ENCODE measurements around the gene LPCAT2. TPM values are rescaled to one million over a fixed set of nuclear protein-coding genes. Genes with fewer than 3 reads are reported as not detected.

Gene LPCAT2
- total and polyA plus RNA-seq, 2 of the 13 experiments (the other 11 are each of a cell fraction or from before 2014, with no cell fraction given) = 9.9 to 17.6 TPM

DNA sequence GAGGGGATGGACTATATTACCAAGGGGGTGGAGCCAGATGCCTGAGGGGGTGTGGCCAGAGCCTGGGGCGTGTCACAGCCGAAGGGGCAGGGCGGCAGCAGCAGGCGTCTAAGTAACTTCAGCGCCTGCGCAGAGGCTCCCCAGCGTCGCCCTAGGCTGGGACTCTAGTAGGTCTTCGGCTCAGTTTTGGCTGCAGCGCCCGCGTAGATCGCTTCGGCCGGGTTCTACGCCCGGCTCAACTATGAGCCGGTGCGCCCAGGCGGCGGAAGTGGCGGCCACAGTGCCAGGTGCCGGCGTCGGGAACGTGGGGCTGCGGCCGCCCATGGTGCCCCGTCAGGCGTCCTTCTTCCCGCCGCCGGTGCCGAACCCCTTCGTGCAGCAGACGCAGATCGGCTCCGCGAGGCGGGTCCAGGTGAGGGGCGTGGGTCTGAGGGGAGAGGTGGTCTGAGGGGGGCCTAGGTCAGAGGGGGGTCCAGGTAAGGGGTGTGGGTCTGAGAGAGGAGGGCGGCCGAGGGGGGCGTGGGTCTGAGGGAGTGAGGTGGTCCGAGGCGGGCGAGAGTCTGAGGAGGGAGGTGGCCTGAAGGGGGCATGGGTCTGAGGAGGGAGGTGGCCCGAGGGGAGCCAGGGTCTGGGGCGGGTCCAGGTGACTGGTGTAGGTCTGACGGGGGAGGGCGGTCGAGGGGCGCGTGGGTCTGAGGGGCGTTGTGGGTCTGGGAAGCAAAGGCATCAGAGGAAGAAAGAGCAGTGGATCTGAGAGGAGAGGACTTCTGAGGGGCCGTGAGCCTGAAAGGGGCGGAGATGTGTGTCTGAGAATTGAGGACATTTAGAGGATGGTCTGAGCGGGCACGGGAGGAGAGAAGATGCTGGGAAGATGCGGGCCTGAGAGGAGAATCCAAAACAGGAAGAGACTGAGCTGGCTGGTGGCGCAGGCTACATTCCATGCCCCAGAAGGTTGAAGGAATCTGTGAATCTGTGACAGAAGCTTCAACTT, at the start of gene LPCAT2 (continued):
- TF ChIP-seq, protein P1, sequence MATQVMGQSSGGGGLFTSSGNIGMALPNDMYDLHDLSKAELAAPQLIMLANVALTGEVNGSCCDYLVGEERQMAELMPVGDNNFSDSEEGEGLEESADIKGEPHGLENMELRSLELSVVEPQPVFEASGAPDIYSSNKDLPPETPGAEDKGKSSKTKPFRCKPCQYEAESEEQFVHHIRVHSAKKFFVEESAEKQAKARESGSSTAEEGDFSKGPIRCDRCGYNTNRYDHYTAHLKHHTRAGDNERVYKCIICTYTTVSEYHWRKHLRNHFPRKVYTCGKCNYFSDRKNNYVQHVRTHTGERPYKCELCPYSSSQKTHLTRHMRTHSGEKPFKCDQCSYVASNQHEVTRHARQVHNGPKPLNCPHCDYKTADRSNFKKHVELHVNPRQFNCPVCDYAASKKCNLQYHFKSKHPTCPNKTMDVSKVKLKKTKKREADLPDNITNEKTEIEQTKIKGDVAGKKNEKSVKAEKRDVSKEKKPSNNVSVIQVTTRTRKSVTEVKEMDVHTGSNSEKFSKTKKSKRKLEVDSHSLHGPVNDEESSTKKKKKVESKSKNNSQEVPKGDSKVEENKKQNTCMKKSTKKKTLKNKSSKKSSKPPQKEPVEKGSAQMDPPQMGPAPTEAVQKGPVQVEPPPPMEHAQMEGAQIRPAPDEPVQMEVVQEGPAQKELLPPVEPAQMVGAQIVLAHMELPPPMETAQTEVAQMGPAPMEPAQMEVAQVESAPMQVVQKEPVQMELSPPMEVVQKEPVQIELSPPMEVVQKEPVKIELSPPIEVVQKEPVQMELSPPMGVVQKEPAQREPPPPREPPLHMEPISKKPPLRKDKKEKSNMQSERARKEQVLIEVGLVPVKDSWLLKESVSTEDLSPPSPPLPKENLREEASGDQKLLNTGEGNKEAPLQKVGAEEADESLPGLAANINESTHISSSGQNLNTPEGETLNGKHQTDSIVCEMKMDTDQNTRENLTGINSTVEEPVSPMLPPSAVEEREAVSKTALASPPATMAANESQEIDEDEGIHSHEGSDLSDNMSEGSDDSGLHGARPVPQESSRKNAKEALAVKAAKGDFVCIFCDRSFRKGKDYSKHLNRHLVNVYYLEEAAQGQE (IDR thresholded peaks at IDR 0.05; ENCODE audit: borderline replicate concordance in 1 of 2, low read depth in 1 of 2, low read length in 2 of 2) = no peak
- TF ChIP-seq, protein P2, sequence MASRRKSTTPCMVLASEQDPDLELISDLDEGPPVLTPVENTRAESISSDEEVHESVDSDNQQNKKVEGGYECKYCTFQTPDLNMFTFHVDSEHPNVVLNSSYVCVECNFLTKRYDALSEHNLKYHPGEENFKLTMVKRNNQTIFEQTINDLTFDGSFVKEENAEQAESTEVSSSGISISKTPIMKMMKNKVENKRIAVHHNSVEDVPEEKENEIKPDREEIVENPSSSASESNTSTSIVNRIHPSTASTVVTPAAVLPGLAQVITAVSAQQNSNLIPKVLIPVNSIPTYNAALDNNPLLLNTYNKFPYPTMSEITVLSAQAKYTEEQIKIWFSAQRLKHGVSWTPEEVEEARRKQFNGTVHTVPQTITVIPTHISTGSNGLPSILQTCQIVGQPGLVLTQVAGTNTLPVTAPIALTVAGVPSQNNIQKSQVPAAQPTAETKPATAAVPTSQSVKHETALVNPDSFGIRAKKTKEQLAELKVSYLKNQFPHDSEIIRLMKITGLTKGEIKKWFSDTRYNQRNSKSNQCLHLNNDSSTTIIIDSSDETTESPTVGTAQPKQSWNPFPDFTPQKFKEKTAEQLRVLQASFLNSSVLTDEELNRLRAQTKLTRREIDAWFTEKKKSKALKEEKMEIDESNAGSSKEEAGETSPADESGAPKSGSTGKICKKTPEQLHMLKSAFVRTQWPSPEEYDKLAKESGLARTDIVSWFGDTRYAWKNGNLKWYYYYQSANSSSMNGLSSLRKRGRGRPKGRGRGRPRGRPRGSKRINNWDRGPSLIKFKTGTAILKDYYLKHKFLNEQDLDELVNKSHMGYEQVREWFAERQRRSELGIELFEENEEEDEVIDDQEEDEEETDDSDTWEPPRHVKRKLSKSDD (CRISPR knock-in tag; IDR thresholded peaks at IDR 0.05; ENCODE audit: low read depth) = no peak
- TF ChIP-seq IKZF4 (CRISPR knock-in tag; IDR thresholded peaks at IDR 0.05; ENCODE audit: borderline replicate concordance, low read depth, not compliant biosample characterization) (no peak), SP5 (CRISPR knock-in tag; IDR thresholded peaks at IDR 0.05; ENCODE audit: borderline replicate concordance, low read depth) (no peak), CREB1 (IDR thresholded peaks at IDR 0.05) (no peak), CREB1 (CRISPR knock-in tag; IDR thresholded peaks at IDR 0.05) (no peak), ZBTB1 (CRISPR knock-in tag; IDR thresholded peaks at IDR 0.05; ENCODE audit: borderline replicate concordance) (no peak), FIP1L1 (IDR thresholded peaks at IDR 0.05; ENCODE audit: borderline replicate concordance, insufficient read depth, low read depth, low read length) (no peak), TP53 (CRISPR knock-in tag; conservative IDR thresholded peaks at IDR 0.05) (0 out of 2 replicates have a peak, but pooled peaks have one; percentile 54), ADNP (CRISPR knock-in tag; IDR thresholded peaks at IDR 0.05) (0 out of 2 replicates have a peak, but pooled peaks have one; percentile 18), MLLT10 (CRISPR knock-in tag; IDR thresholded peaks at IDR 0.05) (no peak), MAFK (conservative IDR thresholded peaks at IDR 0.05 in 1 of 2, IDR thresholded peaks at IDR 0.05 in 1 of 2; ENCODE audit: low read length in 2 of 2) (no peak), ZNF678 (CRISPR knock-in tag; IDR thresholded peaks at IDR 0.05) (0 out of 2 replicates have a peak, but pooled peaks have one; percentile 18), BCL6 (CRISPR knock-in tag; IDR thresholded peaks at IDR 0.05) (no peak), ZNF569 (CRISPR knock-in tag; IDR thresholded peaks at IDR 0.05; ENCODE audit: borderline replicate concordance) (no peak)
- TF ChIP-seq, protein P3, sequence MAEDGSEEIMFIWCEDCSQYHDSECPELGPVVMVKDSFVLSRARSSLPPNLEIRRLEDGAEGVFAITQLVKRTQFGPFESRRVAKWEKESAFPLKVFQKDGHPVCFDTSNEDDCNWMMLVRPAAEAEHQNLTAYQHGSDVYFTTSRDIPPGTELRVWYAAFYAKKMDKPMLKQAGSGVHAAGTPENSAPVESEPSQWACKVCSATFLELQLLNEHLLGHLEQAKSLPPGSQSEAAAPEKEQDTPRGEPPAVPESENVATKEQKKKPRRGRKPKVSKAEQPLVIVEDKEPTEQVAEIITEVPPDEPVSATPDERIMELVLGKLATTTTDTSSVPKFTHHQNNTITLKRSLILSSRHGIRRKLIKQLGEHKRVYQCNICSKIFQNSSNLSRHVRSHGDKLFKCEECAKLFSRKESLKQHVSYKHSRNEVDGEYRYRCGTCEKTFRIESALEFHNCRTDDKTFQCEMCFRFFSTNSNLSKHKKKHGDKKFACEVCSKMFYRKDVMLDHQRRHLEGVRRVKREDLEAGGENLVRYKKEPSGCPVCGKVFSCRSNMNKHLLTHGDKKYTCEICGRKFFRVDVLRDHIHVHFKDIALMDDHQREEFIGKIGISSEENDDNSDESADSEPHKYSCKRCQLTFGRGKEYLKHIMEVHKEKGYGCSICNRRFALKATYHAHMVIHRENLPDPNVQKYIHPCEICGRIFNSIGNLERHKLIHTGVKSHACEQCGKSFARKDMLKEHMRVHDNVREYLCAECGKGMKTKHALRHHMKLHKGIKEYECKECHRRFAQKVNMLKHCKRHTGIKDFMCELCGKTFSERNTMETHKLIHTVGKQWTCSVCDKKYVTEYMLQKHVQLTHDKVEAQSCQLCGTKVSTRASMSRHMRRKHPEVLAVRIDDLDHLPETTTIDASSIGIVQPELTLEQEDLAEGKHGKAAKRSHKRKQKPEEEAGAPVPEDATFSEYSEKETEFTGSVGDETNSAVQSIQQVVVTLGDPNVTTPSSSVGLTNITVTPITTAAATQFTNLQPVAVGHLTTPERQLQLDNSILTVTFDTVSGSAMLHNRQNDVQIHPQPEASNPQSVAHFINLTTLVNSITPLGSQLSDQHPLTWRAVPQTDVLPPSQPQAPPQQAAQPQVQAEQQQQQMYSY (CRISPR knock-in tag; IDR thresholded peaks at IDR 0.05) = no peak

Data from HepG2 (cell line).